Epithelial cell of esophagus (primary cell): ENCODE results near the gene WNK2.

Experiments
- DNase-seq: peaks from one replicate; pipeline ENCODE4 v3.0.0; 2010; ENCODE audit warnings: low read depth
- H3K4me3 ChIP-seq: 2 replicates; pipeline ENCODE4 v1.5.1; 2011; ENCODE audit warnings: mild to moderate bottlenecking, low read length, control low read depth
- CTCF ChIP-seq: IDR thresholded peaks from 2 replicates; pipeline ENCODE4 v1.5.1; 2011; ENCODE audit warnings: low read depth, mild to moderate bottlenecking, low read length, control low read depth, inconsistent platforms; ENCODE audit not compliant: insufficient read depth; ENCODE audit errors: missing control alignments

The WNK2 gene

GRCh38 chr9:93166699-93167098, 17.2 kb upstream of the WNK2 start:
- no peak for TF ChIP-seq CTCF
- no peak overlapping the region for H3K4me3 ChIP-seq
- no peak for DNase-seq

- DNase-seq = no peak
- no peak overlapping the region for H3K4me3 ChIP-seq
- no peak for TF ChIP-seq CTCF
These were observed 16.8 kb upstream of the WNK2 start for GRCh38 chr9:93167185-93167584.

GRCh38 chr9:93167838-93168237, 16.1 kb upstream of the WNK2 start:
- no peak for DNase-seq
- no peak for TF ChIP-seq CTCF
- no peak overlapping the region for H3K4me3 ChIP-seq

- no peak for TF ChIP-seq CTCF
- no peak overlapping the region for H3K4me3 ChIP-seq
- DNase-seq = no peak
These were observed 15.4 kb upstream of the WNK2 start for GRCh38 chr9:93168581-93168980.

GRCh38 chr9:93169444-93169843, 14.5 kb upstream of the WNK2 start:
- TF ChIP-seq CTCF = no peak
- no peak for DNase-seq

GRCh38 chr9:93170571-93170970, 13.4 kb upstream of the WNK2 start:
- no peak for TF ChIP-seq CTCF
- no peak for DNase-seq
- no peak overlapping the region for H3K4me3 ChIP-seq

More at GRCh38 chr9:93169444-93169843, 14.5 kb upstream of the WNK2 start:
- H3K4me3 ChIP-seq = no peak overlapping the region

- no peak overlapping the region for H3K4me3 ChIP-seq
- no peak for DNase-seq
- no peak for TF ChIP-seq CTCF
These were observed 12.5 kb upstream of the WNK2 start for GRCh38 chr9:93171261-93171990.
